GM21423 (cell line): ENCODE data around the gene EML1.

Experiments
- ATAC-seq: cut with Tn5 transposase; IDR thresholded peaks from one replicate; pipeline ENCODE4 v1.9.1; 2021; ENCODE audit warnings: mild to moderate bottlenecking, moderate library complexity; ENCODE audit not compliant: unreplicated experiment

The EML1 gene

DNA sequence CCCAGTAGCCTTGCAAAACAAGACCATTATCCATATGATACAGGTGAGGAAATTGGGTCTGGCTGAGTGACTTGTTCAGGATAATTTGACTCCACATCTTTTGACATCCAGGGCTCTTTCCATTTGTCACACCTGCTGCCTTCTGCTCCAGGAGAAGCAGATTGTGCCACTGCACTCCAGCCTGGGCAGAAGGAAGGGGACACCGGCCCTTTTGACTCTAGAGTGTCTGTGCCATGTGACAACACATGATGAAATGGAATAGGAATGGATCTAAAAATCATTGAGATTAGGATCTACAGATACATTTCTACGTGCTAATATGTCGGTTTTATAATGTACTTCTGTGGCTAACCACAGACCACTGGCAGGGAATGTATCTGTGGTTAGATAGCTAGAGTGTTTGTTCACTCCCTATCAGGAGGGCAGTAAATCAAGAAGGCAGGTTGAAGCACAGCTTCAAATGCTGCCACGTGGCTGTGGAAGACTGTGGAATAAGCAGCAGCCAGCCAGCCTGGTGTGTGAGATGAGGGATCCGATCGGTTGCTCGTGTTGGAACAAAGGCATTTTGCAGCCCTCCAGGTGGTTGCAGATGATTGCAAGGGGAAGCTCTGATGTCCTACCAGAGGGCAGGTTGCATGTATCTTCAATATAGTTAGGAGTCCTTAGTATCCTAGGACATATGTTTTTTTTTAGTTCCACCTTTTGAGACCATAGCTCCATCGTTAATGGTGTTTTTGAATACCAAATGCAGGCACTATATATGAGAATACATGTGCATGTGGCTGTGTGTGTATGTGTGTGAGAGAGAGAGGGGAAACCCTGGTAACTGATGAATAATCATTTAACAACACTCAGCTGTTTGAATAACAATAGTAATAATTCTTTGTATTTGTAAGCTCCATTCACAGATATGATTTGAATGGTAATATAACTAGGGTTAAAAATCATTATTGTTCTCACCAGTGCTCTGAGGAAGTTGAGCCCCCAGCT is 28.6 kb downstream of the EML1 start:
- no peak for ATAC-seq

GRCh38 chr14:99822800-99823455 is 29.7 kb downstream of the EML1 start:
- ATAC-seq: no peak

GRCh38 chr14:99824776-99825175 is 31.6 kb downstream of the EML1 start:
- no peak for ATAC-seq

DNA sequence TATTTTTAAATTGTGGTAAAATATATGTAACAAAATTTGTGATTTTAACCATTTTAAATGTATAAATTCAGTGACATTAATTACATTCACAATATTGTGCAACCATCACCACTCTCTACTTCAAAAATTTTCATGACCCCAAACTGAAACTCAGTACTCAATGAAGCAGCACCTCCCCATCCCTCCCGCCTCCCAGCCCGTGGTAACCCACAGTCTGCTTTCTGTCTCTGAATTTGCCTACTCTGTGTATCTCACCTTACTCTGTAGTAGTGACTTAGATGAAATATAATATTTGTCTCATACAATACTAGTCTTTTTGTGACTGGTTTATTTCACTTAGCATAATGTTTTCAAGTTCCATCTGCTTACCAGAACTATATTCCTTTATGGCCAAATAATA is 36.2 kb downstream of the EML1 start:
- ATAC-seq: no peak

DNA sequence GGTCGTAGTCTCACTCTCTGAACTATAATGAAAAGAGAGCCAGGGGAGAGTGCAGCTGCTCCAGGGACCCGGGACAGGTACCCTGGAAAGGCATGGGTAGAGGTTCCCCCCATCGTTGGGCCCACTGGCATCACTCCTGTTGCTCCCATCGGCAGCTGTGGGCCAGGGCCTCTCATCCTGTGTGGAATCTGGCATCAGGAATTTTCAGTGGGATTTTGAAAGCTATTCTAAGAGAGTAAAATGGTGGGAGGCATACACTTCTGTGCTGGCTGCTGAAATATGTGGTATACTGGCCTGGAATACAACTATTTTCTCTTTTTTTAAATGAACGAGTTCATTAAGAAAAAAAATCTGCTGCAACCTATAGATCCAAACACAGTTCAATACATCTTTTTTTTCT is 38.1 kb downstream of the EML1 start:
- ATAC-seq: no peak

DNA sequence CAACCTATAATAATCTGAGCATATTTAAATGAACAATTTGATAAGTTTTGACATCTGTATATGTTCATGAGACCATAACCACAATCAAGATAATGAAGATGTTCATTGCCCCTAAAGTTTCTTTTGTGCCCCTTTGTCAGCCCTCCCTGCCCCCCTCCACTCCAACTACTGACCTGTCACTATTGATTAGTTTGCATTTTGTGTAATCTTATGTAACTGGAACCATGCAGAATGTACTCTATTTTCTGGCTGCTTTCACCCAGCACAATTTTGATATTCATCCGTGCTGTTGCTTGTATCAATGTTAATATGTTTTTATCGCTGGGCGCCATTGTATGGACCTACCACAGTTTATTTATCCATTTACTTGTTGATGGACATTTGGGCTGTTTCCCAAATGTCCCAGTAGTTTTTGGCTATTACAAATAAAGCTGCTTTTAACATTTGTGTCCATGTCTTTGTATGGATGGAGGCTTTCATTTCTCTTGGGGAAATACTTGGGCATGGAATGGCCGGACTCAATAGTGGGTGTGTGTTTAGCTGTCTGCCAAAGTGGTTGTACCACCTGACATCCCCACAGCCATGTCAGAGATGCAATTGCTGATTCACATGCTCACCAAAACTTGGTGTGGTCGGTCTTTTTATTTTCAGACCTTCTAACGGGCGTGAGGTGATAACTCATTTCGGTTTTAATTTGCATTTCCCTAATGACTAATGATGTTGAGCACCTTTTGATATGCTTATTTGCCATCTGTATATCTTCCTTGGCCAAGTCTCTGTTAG is 38.9 kb downstream of the EML1 start:
- ATAC-seq: no peak

DNA sequence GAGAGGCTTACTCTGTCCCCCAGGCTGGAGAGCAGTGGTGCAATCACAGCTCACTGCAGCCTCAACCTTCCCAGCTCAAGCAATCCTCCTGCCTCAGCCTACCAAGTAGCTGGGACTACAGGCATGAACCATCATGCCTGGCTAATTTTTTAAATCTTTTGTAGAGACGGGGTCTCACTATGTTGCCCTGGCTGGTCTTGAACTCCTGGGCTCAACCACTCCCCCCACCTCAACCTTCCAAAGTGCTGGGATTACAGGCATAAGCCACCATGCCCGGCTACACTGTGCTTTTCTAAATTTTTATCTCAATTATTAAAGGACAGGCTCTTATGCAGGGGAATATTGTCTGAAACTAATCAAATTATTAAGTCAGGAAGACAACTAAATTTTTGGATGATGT is 44.6 kb downstream of the EML1 start:
- no peak for ATAC-seq

DNA sequence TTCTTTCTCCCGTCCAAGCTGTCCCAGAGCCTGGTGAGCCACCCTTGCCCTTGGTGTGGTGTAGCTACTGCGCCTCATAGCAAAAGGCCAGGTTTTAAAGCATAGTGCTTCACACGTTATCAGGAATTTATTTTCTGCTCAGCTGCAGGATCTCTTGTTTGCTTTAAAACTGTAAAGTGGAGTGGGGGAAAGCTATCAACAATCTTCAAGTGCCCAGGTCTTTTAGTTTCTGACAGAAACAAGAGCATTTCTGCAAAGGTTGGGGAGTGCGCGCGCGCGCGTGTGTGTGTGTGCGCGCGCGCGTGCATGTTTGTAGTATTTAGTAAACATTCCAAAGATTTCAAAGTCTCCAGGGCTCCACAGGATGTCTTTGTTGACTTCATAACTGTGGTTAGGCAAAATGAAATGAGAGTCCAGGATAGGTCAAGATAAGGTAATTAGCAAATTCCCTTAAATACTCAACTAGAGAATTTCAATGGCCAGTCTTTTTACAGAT is 45.5 kb downstream of the EML1 start:
- ATAC-seq: no peak

DNA sequence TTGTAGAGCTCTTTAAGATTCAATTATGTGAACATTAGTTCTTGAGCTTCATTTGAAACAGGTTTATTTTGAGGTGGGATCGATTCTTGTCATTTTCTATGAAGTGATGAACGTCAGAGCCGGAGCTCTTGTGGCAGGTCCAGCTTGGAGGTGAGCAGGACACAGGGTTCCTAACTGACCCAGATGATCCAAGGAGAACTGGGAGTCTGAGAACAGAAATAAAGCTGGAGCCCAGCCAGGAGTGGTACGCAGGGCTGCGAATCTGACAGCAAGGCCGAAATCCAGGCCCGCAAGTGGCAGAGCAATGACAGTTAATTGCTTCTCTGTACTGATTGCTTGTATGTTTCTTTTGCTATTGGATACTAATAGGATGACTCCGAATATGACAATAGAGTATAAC is 46.5 kb downstream of the EML1 start:
- ATAC-seq: no peak

GRCh38 chr14:99840265-99840664 is 47.1 kb downstream of the EML1 start:
- no peak for ATAC-seq

- no peak for ATAC-seq
These were observed 47.6 kb downstream of the EML1 start for GRCh38 chr14:99840774-99841305.

DNA sequence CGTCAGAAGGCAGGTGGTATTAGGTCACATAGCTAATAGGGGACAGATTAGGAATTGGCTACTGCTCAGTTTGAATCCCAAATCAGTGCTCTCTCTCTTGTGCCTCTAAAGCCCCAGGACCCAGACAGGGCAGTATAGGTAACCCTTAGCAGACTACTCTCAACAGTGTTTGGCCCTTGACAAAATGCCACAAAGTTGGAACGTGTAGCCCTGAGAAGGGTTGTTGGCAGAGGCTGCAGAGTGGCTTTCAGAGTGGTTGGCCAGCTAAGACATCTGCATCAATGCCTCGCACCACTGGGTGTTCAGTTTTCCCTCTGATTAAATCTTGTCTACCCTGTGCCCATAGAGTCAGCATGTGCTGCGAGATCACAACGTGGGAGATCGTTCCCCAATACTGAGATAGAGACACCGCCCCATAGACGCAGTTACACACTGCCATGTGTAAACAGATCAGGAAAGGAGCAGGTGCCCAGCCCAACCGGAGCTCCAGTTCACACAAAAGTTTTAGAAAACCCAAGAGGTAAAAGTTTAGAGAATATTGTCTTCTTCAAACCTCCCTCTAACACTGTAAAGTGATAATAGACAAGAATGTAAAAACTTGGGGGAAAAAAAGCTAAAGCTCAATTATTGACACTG is 48.3 kb downstream of the EML1 start:
- ATAC-seq: no peak

GRCh38 chr14:99842141-99842540 is 48.9 kb downstream of the EML1 start:
- ATAC-seq: no peak

DNA sequence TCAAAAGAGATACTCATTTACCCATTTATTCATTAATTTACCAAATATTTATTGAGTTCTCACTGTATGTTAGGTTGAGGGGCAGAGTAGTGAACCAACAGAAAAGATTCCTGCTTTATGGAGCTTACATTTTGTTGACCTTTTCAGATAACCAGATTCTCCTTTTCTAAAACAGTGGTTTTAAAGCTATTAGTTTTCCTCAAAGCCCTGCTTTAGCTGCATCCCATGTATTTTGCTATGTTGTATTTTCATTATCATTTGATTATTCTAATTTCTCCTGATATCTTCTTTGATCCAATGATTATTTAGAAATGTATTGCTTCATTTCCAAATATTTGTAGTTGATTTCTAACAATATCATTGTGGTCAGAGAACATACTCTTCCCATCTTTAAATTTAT is 53.6 kb downstream of the EML1 start:
- no peak for ATAC-seq

- no peak for ATAC-seq
These were observed 57.5 kb downstream of the EML1 start for GRCh38 chr14:99850709-99851108.

- no peak for ATAC-seq
These were observed 59.4 kb downstream of the EML1 start for GRCh38 chr14:99852578-99852977.

DNA sequence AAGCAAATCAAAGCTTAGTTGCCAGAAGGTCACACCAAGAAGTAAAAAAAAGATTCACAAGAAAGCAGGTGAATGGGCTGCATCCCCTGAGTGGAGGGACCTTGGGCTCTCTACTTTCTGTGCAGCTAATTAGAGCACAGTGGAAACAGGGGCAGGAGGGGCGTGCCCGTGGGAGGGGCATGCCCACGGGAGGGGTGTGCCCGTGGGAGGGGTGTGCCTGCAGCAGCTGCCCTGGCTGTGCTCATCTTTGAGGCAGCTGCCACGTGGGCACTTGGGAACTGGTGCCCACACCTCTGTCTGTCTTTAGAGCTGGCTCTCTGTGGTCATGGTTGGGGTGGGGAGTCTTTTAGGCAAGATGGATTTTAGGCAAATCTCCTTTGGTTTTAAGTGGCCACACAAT is 60.0 kb downstream of the EML1 start:
- ATAC-seq: no peak

DNA sequence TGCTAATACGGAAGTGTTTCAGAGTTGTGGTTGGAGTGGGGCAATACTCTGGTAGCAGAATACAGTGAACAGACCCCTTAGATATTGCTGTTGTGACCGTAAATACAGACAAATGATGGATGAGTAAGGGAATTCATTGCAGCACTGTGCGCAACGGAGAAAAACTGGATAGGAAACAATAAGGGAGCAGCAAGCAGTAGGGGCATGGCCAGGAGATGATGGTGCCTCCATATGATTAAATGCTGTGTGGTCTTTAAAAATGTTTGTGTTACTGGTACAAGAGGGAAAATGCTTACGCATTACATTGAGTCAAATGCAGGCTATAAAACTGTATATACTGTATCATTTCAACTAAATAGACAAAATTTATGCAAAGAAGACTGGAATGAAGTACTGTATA is 61.6 kb downstream of the EML1 start:
- no peak for ATAC-seq

DNA sequence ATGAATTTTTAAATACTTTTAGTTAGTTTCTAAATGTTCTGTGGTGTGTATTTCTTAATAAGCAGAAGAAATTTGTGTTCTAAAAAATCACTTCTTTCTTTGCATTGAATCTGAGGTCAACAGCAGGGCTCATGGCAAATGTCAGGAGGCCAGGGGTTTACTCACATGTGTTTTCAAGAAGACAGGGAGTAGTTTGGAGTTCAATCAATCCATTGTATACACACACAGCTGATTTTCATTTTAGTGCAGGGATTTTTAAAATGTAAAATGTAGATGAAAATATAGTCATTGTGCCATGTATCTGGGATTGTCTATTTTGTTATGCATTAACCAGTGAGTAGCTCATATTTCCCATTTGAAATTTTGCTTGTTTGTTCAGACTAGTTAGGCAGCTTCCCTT is 62.1 kb downstream of the EML1 start:
- no peak for ATAC-seq

DNA sequence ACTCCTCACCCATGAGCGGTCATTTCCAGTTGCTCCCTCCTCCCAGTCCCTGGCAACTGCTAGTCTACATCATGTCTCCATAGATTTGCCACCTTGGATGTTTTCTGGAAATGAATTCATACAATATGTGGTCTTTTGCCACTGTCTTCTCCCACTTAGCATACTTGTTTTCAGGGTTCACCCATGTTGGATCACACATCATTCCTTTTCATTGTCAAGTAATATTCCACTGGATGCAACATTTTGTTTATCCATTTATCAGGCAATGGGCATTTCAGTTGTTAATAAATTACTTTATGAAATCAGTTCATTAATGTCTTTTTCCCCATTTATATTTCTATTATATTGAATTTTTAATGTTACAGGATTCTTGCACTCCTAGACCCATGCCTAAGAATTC is 64.3 kb downstream of the EML1 start:
- ATAC-seq: no peak

DNA sequence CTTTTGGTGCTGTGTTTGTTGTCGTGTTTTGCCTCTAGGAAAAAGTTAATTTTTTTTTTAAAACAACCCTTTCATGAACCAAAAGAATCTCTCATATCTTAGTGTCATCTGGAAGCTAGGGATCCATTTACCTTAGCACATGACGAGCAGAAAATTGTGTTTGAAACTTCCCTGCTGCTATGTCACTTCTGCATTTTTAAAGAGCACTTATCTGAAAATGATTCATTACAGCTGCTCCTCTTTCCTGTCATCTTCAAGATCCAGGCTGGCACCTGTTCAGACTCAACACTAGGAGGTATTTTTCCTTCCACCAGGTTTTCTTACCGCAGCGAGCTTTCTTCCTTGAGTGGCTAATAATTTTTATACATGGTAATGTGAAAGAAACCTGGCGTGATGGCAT is 67.0 kb downstream of the EML1 start:
- no peak for ATAC-seq
